GM19395 (cell line): ENCODE results near the gene LRRC32.

Experiments
- ATAC-seq: cut with Tn5 transposase; IDR thresholded peaks from one replicate; pipeline ENCODE4 v1.9.1; 2021; ENCODE audit warnings: mild to moderate bottlenecking, moderate library complexity; ENCODE audit not compliant: unreplicated experiment

Gene LRRC32

DNA sequence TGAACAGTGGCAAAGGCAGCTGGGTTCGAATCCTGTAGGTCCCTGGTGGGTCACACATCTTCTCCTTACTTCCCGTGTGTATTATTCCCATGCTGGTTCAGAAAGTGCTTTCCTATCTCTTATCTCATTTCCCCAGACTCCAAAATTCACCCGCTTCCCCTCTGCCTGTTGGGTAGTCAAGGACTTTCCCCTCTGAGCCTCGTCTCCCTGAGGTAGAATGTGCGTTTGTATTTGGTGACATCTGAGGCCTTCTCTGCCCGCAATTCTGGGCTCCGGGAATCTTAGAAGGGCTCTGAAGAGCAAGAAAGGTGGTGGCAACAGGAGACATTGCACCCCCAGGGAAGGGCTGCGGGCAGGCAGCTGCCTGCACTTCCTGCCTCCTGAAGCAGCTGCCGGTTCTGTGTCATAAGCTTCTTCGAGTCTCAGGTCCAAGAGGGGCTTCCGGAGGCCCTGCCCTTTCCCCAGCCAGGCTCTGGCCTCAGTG, 5.9 kb downstream of the LRRC32 start:
- ATAC-seq: no peak

DNA sequence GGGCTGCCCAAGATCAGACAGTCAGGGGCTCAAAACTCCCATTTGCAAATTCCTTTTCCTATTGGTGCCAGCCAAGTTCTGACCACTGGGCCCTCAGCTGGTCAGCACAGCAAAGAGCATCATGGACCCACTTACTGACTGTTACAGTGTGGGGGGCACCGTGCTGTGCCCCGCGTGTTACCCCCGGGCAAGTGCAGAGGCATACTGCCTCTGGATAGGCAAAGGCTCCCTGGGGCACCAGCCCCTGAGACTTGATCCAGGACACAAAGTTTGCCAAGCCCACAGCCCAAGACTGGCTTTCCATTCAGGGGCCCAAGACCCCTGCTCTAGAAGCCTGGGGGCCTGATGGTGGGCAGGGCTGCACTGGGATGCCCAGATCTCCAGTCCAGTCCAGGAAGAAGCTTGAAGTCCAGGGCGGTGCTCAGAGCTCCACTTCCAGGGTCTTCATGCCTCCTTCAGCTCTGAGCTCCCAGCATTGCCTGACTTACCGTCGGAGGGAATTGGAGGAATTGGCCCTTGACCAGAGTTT, 6.6 kb downstream of the LRRC32 start:
- ATAC-seq: no peak

DNA sequence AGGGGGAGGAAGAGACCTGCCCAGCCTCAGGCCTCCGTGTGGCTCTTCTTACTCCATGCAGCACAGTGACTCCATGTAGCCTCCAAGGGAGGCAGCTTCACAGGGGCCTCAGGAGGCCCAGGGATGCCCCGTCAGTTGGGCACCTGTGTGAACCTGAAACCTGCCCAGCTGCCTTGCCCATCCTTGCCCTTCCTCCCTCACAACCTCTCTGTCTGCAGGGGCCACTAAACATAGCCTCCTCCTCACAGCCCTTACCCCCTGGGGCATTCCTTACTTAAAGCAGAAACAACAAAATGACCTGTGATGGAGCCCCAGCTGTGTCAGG, 7.1 kb downstream of the LRRC32 start:
- no peak for ATAC-seq

DNA sequence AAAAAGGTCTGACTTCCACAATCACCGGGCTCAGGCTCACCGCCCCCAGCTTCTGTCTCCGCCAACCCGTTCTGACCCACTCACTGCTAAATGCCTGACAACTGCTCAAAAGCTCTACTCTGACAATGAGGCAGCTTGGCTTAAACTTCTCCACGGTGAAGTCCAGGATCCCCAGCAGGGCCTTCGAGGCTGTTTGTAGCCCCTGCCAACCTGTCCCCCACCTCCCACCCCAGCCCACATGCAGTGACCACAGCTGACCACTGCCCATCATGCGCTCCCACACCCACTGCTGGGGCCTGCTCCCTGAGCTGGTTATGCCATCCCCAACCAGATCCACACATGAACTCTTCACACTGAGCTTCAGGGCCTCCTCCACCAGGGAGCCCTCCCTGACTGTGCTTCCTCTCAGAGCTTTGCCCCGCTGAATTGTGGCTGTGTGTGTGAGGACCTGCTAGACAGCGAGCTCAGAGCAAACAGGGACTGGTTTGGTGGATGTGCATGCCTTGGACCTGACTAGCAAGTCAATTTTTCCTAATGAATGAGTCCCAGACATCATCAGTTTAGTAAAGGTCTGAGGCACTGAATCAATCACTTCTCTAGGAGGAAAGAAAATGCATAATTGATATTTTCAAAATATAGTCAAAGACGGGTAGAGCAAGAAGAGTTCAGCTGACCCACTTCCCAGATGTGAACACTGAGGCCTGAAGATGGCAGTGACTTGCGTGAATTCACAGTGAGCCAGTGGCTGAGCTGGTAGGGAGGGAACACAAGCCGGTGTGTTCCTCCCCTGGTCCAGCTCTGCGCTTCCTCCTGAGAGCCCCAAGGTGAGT, 7.7 kb downstream of the LRRC32 start:
- ATAC-seq: no peak

DNA sequence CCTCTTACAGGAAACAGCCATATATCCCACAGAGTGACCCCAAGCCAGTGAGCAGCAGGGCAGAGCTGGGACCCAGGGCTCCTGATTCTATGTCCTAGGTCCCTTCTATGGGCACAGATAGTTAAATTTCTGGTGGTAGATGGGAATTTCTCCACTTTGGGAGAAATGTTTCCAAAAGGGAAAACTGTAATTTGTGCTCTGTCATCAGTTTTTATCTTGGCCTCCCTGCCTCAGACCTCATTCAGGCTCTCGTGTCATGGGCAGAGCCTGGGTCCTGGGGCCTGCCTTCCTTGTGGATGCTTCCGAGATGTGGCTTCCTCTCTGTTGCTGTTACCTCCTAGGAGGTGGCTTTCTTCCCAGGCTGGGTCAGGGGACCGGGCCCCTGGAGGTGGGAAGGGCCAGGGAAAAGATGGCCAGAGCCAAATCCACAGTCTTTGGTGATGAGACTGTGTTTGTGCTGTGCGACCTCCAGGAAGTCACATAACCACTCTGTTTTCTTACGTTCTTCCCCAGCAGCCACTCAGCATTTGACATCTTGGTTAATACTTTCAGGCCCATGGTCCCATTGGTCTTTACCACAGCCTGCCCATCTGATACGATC, 8.6 kb downstream of the LRRC32 start:
- no peak for ATAC-seq

DNA sequence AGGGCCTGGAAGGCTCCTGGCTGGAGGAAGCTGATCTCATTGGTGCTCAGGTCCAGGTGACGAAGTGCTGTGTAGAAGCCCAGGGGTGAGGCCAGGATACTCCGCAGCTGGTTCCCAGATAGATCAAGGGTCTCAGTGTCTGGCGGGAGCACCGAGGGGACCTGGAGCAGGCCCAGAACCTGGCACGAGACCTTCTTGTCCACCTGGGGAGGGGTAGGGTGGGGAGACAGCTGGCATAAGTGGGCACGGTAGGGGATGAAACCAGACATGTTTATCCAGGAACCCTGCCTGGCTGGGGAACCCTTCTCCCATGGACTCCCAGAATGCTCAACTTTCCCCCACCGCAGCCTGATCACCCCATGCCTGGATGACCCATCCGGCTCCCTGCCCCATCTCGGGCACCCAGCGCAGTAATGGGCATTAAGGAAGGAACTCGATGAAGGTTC, 9.2 kb downstream of the LRRC32 start:
- no peak for ATAC-seq

DNA sequence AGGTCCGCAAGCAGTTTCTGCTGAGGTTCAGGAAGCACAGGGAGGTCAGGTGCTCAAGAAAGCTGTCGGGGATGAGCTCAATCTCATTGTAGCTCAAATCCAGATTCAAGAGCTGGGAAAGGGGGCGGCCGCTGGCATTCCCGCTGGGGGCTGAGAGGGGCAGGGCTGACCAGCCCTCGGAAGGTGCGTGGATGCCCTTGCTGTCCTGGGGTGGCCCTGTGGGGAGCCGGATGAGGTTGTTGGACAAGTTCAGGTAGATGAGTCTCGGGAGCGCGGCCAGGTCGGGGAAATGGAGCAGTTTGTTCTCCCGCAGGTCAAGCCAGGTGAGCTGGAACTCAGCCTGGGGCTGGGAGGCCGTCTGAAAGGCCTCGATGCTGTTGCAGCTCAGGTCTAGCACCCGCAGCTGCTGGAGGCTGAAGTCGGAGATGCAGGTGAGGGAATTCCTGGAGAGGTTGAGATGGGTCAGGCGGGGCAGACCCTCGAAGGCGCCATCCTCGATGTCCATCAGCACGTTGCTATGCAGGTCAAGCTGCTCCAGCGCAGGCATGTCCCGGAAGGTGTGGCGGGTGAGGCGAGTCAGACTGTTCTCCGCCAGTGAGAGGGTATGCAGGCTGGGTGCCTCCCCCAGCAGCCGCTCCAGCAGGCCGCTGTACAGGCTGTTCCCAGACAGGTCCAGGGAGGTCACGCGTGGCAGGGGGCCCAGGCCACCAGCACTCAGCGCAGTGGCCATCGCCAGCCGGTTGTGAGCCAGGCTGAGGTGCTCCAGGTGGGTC, 9.8 kb downstream of the LRRC32 start:
- no peak for ATAC-seq

DNA sequence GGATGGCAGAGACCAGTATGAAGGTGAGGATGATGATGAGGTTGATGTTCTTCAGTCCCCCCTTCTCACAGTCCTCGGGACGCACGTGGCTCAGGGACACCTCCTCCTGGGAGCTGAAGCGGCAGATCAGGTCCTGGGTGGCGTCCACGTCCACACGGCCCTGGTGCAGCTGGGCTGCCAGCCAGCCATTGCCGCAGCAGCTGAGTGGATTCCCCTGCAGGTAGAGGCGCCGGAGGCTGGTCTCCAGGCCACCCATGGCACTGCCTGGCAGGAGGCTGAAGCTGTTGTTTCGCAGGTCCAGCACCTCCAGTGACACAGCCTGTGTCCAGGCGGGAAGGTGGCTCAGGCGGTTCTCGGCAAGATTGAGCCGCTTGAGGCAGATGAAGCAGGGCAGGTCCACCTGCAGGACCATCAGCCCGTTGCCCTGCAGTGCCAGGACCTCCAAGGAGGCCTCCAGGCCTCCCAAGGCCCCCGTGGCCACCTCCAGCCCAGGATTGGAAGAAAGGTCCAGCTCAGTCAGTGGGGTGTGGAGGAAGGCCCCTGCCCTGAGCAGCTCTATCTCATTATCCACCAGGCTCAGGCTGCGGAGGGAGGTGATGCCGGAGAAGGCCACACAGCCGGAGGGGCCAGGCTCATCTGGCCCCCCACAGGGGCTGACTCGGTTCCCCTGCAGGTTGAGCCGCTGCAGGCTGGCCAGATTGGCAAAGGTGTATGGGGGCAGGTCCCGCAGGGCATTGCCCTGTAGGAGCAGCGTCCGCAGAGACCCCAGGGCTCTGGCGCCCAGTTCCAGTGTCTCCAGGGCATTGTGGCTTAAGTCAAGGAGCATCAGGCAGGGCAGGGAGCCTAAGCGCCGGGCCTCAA, 10.6 kb downstream of the LRRC32 start:
- ATAC-seq: no peak

DNA sequence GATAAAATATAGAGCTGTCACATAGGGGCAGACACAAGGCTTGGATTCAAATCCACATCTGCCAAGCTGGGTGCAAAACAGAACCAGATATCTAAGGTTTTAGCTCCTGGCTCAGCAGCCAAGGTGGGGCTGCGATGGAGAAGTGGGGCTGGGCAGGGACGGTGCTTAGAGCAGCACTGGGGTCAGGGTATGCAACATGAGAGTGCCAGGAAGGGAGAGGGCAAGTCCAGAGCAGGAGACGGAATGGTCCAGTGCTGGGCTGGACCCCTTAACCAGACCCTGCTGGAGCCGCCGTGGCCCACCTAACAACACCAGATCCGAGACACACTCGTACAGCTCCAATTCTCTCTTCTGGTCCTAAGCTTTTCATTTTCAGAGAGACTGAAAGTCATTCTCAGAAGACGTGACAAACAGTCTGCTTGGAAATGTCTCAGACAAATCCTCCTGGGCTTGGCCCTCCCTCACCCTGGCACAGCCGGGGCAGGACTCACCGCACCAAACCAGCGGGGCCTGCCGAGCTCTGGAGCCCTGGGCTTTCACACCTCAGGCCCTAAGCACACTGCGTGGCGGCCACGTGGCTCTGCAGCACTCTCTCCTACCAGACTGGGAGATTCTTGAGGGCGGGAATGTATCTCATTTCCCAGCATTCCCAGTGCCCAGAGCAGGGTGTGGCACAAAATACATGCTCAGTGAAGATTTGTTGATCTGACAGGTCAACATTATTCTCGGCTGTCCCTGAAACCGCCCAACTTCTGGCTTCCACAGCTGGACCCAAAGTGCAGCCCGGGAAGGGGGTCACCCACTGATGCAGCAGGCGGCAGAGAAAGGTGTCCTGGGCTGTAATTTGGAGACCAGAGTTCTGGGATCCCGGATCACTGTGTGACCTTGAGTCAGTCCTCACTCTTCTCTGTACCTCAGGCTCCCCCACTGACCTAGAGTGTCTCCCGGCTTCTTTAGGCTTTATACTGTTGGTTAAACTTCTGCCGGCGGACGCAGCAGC, 11.6 kb downstream of the LRRC32 start:
- no peak for ATAC-seq

DNA sequence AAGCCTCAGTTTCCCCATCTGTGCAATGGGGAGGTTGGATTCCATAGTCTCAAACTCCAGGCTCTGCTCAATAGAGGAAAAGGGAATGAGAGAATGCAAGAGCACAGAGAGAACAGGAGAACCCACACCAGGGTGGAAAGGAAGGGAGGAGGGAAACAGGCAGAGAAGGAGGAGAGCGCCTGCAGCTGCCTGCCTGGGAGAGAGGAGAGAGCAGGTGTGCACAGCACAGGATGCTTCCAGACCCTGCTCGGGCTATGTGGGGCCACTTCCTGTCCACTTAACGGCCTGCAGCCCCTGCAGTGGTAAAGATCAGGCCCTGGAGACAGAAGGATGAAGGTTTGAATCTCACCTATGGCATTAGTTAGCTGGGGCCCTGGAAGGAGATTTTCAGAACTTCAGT, 12.3 kb downstream of the LRRC32 start:
- ATAC-seq: no peak

DNA sequence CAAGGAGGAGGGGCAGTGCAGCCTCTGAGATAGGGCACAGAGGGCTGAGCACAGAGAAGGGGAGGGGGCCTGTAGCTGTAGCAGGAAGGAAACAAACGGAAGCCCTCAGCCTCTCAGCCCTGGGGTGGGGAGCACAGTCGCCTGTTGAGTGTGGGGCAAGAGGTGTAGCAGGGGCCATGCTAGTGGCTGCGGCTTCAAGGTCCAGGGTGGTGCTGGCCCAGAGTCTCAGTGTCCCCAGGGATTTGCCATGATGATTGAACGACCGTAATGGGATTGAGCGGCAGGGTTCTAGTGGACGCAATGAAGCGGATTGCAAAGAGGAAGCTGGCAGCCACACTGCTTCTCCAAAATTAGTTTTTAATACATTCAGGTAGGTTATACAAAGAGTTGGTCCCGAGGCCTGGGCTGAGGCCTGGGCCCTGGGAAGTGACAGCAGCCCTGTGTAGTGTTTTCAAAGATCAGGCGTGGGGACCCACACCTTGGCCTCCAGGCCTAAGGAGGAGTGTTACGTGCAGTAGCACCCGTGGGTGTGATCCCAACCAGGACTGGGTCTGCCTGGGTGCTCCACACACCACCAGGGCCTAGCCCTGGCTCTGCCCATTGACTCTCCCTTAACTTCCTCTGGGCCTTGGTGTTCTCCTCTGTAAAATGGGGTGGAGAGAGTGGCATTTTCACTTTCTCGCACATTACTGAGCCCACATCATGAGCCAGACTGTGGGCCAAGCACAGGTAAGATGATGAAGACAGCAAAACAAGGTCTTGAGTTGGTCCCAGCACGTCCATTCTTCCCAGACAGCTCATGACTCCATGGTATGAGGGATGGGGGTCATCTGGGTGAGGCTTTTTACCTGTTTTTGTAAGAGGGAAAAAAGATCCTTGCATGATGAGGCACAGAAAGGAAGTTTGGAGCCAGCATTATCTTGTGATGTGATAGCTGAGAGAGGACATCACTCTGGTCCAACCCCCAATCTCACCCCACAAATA, 13.1 kb downstream of the LRRC32 start:
- ATAC-seq: no peak

DNA sequence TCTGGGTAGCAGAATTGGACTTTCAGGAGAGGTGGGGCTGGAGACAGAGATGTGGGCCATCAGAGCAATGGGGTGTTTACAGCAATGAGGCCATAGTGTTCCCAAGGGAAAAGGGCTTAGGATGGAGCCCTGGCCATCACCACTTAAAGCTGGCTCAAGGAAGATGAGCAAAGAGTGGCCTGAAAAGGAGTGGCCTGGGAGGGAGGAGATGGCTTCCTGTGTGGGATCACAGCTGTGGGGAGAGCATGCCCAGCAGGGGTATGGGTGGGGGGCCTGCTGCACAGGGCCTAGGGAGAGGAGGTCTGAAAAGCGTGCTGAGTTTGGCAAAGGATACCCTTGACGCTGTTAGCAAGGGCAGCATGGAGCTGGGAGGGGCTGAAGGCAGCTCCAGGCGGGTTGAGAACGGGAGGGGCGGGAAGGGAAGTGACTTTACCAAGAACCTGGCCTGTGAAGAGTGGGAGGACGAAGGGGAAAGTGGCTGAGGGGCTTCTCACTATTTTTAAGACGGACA, 13.9 kb downstream of the LRRC32 start:
- ATAC-seq: no peak

DNA sequence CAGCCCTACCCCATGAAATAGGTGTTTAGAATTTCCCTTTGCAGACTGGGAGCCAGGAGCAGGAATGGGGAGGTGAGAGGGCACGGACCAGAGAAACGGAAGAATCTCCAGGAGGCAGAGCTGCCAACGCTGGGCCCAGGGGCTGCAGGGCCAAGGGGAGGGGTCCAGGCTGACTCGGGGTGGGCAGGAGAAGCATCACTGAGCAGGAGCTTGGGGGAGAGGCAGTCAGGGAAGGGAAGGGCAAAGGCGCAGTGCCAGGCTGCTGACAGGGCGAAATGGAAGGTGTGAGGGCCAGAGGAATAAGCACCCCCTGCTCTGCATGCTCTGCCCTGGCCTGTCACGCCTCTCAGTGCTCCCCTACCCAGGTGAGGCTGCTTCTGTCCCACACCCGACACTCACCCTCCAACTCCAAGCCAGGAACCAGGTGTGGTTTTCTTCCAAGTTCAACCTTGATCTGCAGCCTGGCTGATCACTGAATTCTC, 14.5 kb downstream of the LRRC32 start:
- ATAC-seq: no peak

DNA sequence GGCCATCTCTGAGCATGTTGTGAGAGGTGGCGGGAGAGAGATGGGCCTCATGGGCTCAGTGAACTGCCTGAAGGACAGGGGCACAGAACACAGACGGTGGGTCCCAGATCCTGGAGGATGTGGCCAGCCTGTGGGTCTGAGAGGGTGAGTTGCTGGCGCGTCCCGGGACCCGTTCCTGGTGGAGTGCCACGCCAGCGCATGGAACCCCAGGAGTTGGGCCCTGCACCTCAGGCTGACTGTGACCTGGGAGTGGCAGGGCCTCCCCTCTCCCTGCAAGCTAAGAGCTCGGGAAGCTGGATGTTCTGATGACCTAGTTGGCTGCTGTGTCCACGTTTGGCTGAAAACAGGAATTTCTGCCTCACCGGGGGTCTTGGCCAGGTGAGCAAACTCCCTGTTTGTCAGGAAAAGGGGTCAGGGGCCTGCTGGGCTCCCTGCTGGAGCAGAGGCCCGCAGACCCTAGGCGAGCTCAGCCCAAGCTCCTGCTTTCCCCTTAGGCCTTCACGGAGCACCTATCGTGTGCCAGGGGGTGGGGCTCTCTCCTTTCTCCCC, 15.0 kb downstream of the LRRC32 start:
- ATAC-seq: no peak

DNA sequence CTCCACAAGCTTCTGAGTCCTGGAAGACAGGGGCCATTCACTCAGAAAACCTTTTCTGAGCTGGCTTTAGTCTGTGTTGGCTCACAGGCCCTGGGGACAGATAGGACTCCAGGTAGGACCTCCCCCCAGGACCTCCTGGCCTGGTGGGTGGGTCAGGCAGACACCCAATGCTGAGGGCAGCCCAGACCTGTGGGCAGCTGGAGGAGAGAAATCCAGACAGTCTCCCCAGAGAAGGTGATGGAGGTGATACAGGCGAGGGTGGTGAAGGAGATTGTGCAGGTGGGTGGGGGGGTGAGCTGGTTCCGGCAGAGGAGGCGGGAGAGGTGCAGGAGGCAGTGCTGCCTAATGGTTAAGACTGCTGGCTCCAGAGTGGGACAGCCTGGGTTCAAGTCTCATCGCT, 15.6 kb downstream of the LRRC32 start:
- ATAC-seq: no peak

DNA sequence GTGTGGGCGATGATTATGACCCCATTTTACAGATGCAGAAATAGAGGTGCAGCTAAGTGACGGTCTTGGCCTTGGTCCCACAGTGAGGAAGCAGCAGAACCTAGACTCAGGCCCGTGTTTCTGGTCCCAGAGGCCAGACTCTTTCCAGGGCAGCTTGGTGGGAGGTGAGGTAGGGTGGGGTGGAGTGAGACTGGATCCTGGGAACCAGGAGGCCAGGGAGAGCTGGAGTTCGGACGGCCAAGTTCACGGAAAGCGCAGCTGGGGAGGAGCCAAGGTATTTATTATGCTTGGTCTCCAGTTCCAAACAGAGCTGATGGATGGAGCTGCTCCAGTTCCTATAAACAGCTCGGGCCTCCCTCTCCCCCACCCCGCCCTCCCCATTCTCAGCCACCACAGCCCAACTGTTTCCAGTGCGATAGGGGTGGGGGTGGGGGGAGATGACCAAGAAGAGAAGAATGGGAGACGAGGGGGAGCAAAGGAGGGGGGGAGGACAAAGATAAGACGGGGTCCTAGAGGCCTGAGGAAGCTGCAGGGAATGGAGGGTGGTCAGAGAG, 16.2 kb downstream of the LRRC32 start:
- no peak for ATAC-seq

DNA sequence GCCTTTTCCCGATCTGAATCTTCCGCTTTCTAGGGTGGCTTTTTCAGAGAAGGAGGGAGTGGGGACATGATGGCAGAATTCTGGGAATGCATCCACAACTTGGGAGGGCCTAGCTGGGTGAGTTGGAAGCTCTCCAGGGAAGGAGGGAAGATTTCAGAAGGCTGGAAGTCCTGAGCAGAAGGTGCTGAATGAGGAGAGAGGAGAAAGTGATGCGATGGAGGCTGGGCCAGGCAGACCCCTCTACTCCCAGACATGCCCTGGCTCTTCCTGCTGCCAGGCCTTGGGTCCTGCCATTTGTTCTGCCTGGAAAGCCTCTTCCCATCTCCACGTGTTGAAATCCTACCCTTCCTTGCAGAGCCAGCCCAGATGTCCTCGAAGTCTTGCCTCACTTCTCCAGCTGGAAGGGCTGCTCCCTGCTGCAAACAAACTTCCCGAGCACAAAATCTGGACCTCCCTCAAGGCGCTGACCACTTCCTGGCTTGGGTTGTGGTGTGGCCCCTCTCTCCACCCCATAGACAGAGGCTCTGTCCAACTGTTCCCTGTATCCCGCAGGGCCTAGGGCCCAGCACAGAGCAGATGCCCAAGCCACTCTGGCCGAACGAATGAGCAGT, 16.8 kb downstream of the LRRC32 start:
- ATAC-seq: no peak
